ENCODE results near the gene TBL1X.

GRCh38 chrX:9729171-9729885, 264.5 kb downstream of the TBL1X start:
- TF ChIP-seq CTCF (IDR thresholded peaks at IDR 0.05 in 2 of 3, conservative IDR thresholded peaks at IDR 0.05 in 1 of 3; ENCODE audit: control insufficient read depth in 2 of 3, extremely low read depth in 1 of 3, insufficient read depth in 1 of 3, low read depth in 3 of 3, low read length in 3 of 3) (no peak), ZNF217 (IDR thresholded peaks at IDR 0.05) (no peak), POLR2A (IDR thresholded peaks at IDR 0.05; ENCODE audit: low read depth, low read length) (no peak), CHD4 (IDR thresholded peaks at IDR 0.05) (no peak), RAD51 (IDR thresholded peaks at IDR 0.05) (no peak), POU2F2 (IDR thresholded peaks at IDR 0.05; ENCODE audit: borderline replicate concordance, low read depth, low read length) (no peak), GABPA (IDR thresholded peaks at IDR 0.05; ENCODE audit: low read depth) (no peak), FOS (IDR thresholded peaks at IDR 0.05; ENCODE audit: borderline replicate concordance, extremely low read depth, insufficient read length) (no peak), RAD21 (IDR thresholded peaks at IDR 0.05; ENCODE audit: insufficient read depth, low read depth, low read length) (no peak), SIN3A (IDR thresholded peaks at IDR 0.05; ENCODE audit: low read depth, low read length) (no peak)
- TF ChIP-seq, protein P1, sequence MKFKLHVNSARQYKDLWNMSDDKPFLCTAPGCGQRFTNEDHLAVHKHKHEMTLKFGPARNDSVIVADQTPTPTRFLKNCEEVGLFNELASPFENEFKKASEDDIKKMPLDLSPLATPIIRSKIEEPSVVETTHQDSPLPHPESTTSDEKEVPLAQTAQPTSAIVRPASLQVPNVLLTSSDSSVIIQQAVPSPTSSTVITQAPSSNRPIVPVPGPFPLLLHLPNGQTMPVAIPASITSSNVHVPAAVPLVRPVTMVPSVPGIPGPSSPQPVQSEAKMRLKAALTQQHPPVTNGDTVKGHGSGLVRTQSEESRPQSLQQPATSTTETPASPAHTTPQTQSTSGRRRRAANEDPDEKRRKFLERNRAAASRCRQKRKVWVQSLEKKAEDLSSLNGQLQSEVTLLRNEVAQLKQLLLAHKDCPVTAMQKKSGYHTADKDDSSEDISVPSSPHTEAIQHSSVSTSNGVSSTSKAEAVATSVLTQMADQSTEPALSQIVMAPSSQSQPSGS (IDR thresholded peaks at IDR 0.05; ENCODE audit: low read length) = no peak
- TF ChIP-seq, protein P2, sequence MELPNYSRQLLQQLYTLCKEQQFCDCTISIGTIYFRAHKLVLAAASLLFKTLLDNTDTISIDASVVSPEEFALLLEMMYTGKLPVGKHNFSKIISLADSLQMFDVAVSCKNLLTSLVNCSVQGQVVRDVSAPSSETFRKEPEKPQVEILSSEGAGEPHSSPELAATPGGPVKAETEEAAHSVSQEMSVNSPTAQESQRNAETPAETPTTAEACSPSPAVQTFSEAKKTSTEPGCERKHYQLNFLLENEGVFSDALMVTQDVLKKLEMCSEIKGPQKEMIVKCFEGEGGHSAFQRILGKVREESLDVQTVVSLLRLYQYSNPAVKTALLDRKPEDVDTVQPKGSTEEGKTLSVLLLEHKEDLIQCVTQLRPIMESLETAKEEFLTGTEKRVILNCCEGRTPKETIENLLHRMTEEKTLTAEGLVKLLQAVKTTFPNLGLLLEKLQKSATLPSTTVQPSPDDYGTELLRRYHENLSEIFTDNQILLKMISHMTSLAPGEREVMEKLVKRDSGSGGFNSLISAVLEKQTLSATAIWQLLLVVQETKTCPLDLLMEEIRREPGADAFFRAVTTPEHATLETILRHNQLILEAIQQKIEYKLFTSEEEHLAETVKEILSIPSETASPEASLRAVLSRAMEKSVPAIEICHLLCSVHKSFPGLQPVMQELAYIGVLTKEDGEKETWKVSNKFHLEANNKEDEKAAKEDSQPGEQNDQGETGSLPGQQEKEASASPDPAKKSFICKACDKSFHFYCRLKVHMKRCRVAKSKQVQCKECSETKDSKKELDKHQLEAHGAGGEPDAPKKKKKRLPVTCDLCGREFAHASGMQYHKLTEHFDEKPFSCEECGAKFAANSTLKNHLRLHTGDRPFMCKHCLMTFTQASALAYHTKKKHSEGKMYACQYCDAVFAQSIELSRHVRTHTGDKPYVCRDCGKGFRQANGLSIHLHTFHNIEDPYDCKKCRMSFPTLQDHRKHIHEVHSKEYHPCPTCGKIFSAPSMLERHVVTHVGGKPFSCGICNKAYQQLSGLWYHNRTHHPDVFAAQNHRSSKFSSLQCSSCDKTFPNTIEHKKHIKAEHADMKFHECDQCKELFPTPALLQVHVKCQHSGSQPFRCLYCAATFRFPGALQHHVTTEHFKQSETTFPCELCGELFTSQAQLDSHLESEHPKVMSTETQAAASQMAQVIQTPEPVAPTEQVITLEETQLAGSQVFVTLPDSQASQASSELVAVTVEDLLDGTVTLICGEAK (IDR thresholded peaks at IDR 0.05; ENCODE audit: borderline replicate concordance) = no peak

Data from GM12878 (cell line).